Esophagus muscularis mucosa (tissue), 2 donors: Measurements from ENCODE around the gene BIN1.

Experiments
- POLR2A ChIP-seq: fragments of 450-650 bp; IDR thresholded peaks from one replicate; pipeline ENCODE4 v1.6.1; 2017; ENCODE audit warnings: antibody characterized with exemption, moderate library complexity, mild to moderate bottlenecking, low read depth
- POLR2AphosphoS5 ChIP-seq, 2 donors: sonication (generic); formaldehyde crosslinking; IDR thresholded peaks; one replicate each; pipeline ENCODE4 v1.6.1; 2017; ENCODE audit warnings: antibody characterized with exemption in 2 of 2

DNA sequence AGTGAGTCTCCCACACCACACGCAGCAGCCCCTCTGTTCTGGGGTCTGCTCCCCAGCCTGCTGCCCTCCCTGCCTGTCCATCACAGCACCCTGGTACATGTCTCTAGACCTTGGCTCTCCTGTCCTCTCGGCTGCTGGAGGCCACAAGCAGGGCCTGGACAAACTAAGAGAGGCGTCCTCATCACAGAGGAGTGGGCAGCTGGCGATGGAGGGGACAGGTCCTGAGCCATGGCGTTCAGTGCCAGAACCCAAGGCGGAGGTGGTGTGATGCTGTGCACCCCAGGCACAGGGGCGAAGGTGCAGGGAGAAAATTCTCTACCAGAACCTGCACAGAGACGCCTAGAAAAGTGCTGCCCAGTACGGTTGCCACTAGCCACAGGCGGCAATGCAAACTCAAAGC is 47.4 kb downstream of the BIN1 start:
- no peak for TF ChIP-seq POLR2AphosphoS5 (IDR thresholded peaks at IDR 0.05)
- no peak for TF ChIP-seq POLR2A
